ENCODE results near the gene ADARB2. TPM values are rescaled to one million over a fixed set of nuclear protein-coding genes. Genes with fewer than 3 reads are reported as not detected.

The ADARB2 gene
- total RNA-seq, 2 experiments from 2014 or later: 0.28 to 0.40 TPM

DNA sequence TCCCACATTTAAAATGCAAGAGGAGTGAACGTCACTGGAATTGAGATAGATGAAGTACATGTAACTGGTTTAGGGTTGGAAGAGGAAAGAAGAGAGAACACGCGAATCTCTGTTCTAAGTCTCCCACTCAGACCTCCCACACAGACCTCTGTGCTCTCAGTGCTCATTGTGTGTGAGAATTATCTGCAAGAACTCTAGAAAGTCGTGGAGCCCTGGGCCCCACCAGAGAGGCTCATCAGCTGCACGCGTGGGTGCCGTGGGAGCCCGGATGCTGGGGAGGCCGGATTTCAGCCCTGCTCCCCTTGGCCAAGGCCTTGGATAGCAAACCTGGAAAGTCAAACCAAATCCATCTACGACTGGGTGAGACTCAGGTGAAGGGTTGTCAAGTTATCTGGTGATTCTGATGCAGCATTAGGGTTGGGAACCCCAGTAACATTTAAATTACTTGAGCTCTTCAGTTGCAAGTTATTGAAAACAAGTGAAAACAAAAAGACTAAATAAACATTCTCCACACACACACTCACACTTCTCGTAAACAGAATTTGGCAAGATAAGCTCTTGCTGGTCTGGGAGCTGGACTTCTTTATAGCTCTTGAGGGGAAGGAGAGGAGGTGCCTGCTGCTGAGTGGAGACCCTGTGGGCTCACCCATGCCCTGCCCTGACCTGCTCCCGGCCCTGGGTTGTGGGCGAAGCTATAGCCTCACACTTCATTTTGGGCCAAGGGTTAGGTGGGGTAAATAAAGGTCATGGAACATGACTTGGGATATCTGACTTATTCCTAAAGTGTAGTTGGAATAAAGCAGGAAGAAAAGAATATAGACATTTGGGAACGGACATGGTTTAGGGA is 250.3 kb downstream of the ADARB2 start:
- Mint-ChIP-seq H3K9me3 (no peaks in the 10 kb centered on the region), H3K4me3 (no peak overlapping the region), H3K36me3 (no peaks in the 10 kb centered on the region), H3K27ac (no peak overlapping the region), H3K4me1 (no peaks in the 10 kb centered on the region), H3K27me3 (peaks cover 4% of the 10 kb centered on the region)
- POLR2A ChIA-PET: no interaction called here
- ATAC-seq (ENCODE audit: low read depth) (no peak), DNase-seq (no peak)

DNA sequence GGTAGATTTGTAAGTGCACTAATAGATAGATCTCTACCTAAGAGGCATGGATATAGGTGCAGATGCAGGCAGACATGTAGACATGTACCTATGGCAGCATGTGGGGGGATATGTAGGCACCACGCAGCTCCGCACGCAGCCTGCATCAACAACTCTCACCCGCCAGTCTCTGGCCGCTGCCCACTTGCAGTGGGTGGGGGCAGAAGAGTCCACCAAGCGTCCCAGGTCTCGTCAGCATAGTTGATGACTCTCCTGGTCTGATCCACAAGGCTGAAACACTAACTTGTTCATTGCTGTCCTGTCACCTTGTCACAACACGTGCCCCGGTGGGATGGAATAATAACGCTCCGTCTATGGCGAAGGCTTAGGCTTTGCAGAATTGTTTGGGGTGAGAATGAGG is 252.0 kb downstream of the ADARB2 start:
- DNase-seq (no peak), ATAC-seq (ENCODE audit: low read depth) (no peak)
- no peak overlapping the region for H3K27ac Mint-ChIP-seq
- POLR2A ChIA-PET: no interaction called here
- H3K27me3 Mint-ChIP-seq: peaks cover 3% of the 10 kb centered on the region
- H3K36me3 Mint-ChIP-seq: no peaks in the 10 kb centered on the region
- no peak overlapping the region for H3K4me3 Mint-ChIP-seq
- no peaks in the 10 kb centered on the region for H3K4me1 Mint-ChIP-seq
- H3K9me3 Mint-ChIP-seq: no peaks in the 10 kb centered on the region

DNA sequence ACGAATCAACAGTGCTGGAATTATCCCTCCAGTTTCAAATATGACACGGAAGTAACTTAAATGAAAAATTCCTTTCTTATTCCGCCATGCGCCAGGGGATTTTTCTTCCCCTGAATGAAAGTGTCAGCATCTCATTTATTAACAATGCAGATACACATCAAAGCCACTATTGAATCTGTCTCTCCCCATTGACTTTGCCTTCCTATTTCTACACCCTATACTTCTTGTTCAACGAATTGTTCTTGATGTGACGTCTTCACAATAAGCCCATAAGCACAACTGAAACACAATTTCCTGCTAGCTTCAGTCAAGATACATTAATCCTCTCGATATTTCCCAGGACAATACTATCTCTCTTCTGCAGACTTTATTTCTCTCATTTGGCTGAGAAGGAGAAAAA is 253.5 kb downstream of the ADARB2 start:
- Mint-ChIP-seq H3K27me3 (peaks cover 3% of the 10 kb centered on the region), H3K36me3 (no peaks in the 10 kb centered on the region), H3K4me1 (no peaks in the 10 kb centered on the region), H3K4me3 (no peak overlapping the region), H3K27ac (no peak overlapping the region), H3K9me3 (no peaks in the 10 kb centered on the region)
- DNase-seq: no peak
- ATAC-seq (ENCODE audit: low read depth): no peak
- POLR2A ChIA-PET: no interaction called here

DNA sequence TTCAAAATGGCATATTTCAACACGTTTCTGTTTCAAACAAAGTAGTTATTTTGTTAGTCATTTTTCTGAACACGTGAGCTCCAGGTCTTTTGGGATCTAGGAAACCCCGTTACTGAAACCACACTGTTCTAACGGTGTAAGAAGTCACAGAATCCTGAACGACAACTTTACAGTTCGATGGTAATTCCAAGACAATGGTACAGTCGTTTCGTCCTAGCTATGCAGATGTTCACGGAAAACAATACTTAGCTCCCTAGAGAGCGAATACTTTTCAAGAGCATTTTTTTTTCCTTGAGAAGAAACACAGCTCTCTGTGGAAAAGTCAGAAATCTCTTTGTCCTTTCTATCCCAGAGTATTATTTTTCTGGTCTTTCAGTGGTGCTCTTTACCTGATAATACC is 254.1 kb downstream of the ADARB2 start:
- no peak for ATAC-seq (ENCODE audit: low read depth)
- H3K4me1 Mint-ChIP-seq: no peaks in the 10 kb centered on the region
- no peak for DNase-seq
- no peak overlapping the region for H3K27ac Mint-ChIP-seq
- H3K36me3 Mint-ChIP-seq: no peaks in the 10 kb centered on the region
- no peaks in the 10 kb centered on the region for H3K9me3 Mint-ChIP-seq
- H3K27me3 Mint-ChIP-seq: peaks cover 3% of the 10 kb centered on the region
- POLR2A ChIA-PET: no interaction called here
- no peak overlapping the region for H3K4me3 Mint-ChIP-seq

DNA sequence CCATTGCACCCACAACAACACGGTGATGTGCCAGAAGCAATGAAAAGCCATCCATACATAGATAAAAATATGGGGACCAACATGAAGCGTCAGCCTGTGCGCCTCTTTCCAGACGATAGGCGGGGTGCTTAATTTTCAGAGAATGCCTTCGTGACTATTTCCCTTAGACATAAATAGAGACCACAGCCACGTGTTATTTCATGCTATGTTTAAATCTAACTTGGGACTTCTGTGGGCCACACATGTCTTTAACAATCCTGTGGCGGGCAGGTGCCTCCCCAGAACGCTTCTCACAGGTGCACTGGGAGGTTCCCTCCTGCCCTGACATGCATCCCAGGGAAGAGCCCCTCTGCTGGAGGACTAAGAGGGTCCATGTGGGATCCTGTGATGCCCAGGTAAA is 259.7 kb downstream of the ADARB2 start:
- no peak for ATAC-seq (ENCODE audit: low read depth)

DNA sequence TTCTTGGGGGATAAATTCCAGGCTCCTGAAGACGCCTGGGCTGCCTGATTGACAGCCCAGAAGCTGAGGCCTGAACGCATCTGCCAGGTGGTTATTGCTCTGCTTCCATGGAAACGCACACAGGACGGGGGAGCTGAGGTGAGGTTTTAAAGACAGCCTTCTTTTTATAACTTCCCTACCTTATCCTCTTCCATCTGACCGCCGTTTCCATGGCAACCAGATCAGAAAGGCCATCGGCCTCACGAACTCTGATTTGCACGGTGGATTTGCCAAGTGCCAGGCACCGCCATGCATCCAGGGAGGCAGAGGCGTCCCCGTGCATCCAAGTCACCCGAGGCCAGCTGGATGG is 260.9 kb downstream of the ADARB2 start:
- peaks cover 4% of the 10 kb centered on the region for H3K27me3 Mint-ChIP-seq
- no peak overlapping the region for H3K4me3 Mint-ChIP-seq
- DNase-seq: no peak
- POLR2A ChIA-PET: no interaction called here
- no peaks in the 10 kb centered on the region for H3K9me3 Mint-ChIP-seq
- no peaks in the 10 kb centered on the region for H3K4me1 Mint-ChIP-seq
- H3K36me3 Mint-ChIP-seq: no peaks in the 10 kb centered on the region
- ATAC-seq (ENCODE audit: low read depth): no peak
- no peak overlapping the region for H3K27ac Mint-ChIP-seq

More for the DNA sequence above, 259.7 kb downstream of the ADARB2 start:
- POLR2A ChIA-PET: no interaction called here
- Mint-ChIP-seq H3K27ac (no peak overlapping the region), H3K4me1 (no peaks in the 10 kb centered on the region), H3K36me3 (no peaks in the 10 kb centered on the region), H3K27me3 (peaks cover 6% of the 10 kb centered on the region), H3K4me3 (no peak overlapping the region), H3K9me3 (no peaks in the 10 kb centered on the region)
- no peak for DNase-seq

DNA sequence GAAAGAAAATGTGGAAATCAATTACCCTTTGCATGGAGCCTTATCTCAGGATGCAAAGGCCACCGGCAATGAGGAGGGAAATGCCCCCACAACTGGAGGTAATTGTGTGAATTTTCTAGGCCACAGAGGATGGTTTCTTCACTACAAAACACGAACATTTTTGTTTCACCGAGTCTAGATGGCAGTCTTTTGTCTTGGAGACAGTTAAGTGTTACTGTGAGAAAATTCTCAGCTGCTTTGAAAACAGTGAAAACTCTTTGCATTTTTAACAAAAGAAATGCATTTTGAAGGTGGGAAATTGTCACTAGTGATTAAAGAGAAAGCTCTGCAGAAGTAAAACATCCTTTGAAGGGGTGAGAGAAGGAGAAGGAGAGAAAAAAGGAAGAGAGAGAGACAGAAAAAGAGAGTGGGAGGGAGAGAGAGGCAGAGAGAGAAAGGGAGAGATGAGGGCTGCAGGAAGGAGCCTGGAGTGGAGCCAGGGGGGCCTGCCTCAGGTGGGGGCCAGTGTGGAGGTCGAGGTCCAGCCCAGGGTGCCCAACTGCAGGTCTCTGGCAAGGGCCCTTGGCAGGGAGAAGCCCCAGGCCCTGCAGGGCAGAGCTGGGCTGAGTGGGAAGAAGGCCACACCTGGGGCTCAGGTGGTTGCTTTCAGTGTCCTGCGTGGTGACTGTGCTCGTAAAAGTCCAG is 261.4 kb downstream of the ADARB2 start:
- Mint-ChIP-seq H3K4me3 (no peak overlapping the region), H3K36me3 (no peaks in the 10 kb centered on the region), H3K4me1 (no peaks in the 10 kb centered on the region), H3K27ac (no peak overlapping the region), H3K9me3 (no peaks in the 10 kb centered on the region), H3K27me3 (peaks cover 4% of the 10 kb centered on the region)
- no peak for DNase-seq
- no peak for ATAC-seq (ENCODE audit: low read depth)
- POLR2A ChIA-PET: no interaction called here

DNA sequence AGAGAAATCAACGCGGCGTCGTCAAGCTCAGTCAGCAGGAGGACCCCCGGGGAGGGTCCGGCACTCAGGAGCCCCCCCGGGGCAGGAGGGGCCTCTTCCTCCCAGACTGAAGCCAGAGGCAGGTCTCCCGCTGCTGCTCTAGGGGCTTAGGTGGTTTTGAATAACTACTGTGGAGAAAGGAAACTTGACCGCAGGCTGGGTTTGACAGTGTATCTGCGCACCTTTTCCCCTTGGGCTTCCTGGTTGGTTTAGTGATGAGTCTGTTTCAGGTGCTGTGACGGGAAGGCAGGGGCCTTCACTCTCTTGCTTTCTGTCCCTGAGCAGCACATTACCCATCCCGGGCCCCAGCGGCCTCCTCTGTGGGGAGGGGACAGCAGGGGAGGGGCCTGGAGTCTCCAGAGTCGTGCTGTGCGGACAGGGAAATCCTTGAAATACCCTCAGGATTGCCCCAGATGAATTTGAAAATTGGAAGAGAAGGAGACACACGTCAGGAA is 262.2 kb downstream of the ADARB2 start:
- no peak for DNase-seq
- H3K36me3 Mint-ChIP-seq: no peaks in the 10 kb centered on the region
- peaks cover 2% of the 10 kb centered on the region for H3K27me3 Mint-ChIP-seq
- no peaks in the 10 kb centered on the region for H3K9me3 Mint-ChIP-seq
- POLR2A ChIA-PET: no interaction called here
- ATAC-seq (ENCODE audit: low read depth): no peak
- H3K4me1 Mint-ChIP-seq: no peaks in the 10 kb centered on the region
- no peak overlapping the region for H3K4me3 Mint-ChIP-seq
- no peak overlapping the region for H3K27ac Mint-ChIP-seq

DNA sequence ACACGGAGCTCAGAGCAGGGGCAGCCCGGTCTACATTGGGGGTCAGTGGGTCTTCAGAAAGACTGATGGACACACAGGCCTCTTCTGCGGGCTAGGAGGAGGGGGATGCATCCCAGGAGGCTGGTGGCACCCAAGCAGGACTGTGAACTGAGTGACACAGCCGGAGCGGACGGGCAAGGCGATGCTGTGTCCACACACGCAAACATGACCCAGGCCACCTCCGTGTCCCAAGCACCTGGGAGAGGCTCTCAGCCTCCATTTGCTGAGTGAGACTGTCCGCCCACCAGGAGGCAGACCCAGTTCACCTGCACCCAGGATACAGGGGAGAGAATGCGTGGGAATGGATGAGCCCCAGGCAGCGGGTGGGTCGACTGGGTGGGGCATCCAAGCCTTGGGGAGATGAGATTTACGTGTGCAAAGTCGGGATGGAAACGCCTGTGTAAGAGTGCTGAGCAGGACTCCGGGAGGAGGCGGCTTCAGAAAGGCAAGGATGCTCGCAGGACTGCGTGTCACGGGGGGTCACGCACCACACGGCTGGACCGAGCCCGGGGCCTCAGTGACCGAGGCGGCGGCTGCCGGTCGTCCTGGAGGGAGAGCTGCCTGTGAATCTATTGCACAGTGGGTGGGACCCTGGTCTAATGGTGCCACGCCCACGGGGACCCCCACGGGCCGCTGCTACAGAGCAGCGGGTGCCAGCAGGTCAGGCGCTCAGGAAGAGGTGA is 262.8 kb downstream of the ADARB2 start:
- POLR2A ChIA-PET: no interaction called here
- ATAC-seq (ENCODE audit: low read depth) (no peak), DNase-seq (no peak)
- Mint-ChIP-seq H3K36me3 (no peaks in the 10 kb centered on the region), H3K27ac (no peak overlapping the region), H3K27me3 (peaks cover 2% of the 10 kb centered on the region), H3K9me3 (no peaks in the 10 kb centered on the region), H3K4me3 (no peak overlapping the region), H3K4me1 (no peaks in the 10 kb centered on the region)

DNA sequence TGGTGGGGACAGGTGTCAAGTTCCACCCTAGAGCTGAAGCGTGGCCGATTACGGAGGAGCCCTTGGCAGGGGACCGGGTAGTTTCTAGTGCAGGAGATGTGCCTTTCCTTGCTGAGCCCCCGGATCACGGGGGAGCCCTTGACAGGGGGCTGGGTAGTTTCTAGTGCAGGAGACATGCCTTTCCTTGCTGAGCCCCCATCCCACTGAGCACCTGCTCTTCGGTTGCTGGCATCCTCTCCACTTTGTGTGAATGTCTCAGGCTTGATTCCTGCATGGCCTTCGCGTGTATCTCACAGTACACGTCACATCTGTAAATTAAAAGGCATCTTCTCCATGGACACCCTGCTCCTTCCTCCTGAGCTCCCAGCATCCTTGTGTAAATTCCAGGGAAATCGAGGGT is 263.5 kb downstream of the ADARB2 start:
- no peak overlapping the region for H3K4me3 Mint-ChIP-seq
- ATAC-seq (ENCODE audit: low read depth) (no peak), DNase-seq (no peak)
- H3K27me3 Mint-ChIP-seq: peaks cover 2% of the 10 kb centered on the region
- H3K27ac Mint-ChIP-seq: no peak overlapping the region
- no peaks in the 10 kb centered on the region for H3K4me1 Mint-ChIP-seq
- H3K36me3 Mint-ChIP-seq: no peaks in the 10 kb centered on the region
- H3K9me3 Mint-ChIP-seq: no peaks in the 10 kb centered on the region
- POLR2A ChIA-PET: no interaction called here

DNA sequence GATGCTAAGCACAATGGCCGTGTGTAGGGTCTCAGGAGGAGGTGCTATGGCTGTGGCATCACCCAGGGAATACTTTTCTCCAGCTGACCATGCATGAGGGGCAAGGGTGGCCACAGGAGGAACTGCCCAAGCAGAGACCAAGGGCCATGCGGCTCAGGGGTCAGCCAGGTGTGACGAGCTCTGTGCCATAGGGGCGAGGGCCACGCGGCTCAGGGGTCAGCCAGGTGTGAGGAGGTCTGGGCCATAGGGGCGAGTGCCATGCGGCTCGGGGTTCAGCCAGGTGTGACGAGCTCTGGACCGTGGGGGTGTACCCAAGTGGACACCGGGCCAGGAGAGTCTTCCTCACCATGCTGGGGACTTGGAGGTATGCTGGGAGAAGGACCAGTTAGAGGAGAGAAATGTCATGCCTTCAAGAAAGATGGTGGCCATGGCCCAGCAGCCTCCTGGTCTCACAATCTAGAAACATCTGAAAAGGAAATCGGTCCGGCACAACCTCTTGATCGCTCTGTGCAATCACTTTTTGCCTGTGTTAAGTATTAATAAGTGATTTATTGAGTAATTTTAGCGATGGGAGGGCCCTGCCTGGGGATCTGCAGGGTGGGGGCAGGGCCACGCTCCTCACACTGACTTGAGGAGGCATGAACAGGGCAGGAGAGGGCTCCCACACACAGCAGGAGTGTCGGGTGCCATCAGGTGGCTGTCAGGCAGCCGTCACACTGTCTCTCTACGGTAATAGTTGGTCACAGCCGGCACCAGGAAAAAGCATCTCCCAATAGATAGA is 265.0 kb downstream of the ADARB2 start:
- peaks cover 2% of the 10 kb centered on the region for H3K27me3 Mint-ChIP-seq
- no peak for DNase-seq
- no peaks in the 10 kb centered on the region for H3K4me1 Mint-ChIP-seq
- no peaks in the 10 kb centered on the region for H3K36me3 Mint-ChIP-seq
- POLR2A ChIA-PET: no interaction called here
- H3K9me3 Mint-ChIP-seq: no peaks in the 10 kb centered on the region
- ATAC-seq (ENCODE audit: low read depth): no peak
- H3K4me3 Mint-ChIP-seq: no peak overlapping the region
- H3K27ac Mint-ChIP-seq: no peak overlapping the region

DNA sequence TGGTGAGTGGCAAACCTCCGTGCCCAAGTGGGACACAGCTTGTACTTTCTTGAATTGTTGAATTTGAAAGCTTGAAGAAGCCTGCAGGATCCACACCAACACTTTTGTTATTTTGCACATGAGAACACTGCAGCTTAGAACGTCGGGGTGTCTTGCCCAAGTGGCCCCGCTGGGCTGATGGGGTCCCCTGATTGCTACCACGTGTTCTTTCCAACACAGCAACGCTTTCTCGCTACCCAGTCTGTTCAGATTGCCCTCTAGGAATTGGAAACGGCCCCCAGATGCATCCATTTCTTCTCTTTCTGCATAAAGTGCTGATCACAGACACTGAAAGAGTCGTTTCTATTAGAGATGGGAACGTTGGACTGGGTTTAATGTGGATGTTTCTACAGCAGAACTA is 268.5 kb downstream of the ADARB2 start:
- DNase-seq (no peak), ATAC-seq (ENCODE audit: low read depth) (no peak)
- Mint-ChIP-seq H3K27me3 (no peaks in the 10 kb centered on the region), H3K27ac (no peak overlapping the region), H3K4me3 (no peak overlapping the region), H3K4me1 (no peaks in the 10 kb centered on the region), H3K9me3 (no peaks in the 10 kb centered on the region), H3K36me3 (no peaks in the 10 kb centered on the region)
- POLR2A ChIA-PET: no interaction called here

DNA sequence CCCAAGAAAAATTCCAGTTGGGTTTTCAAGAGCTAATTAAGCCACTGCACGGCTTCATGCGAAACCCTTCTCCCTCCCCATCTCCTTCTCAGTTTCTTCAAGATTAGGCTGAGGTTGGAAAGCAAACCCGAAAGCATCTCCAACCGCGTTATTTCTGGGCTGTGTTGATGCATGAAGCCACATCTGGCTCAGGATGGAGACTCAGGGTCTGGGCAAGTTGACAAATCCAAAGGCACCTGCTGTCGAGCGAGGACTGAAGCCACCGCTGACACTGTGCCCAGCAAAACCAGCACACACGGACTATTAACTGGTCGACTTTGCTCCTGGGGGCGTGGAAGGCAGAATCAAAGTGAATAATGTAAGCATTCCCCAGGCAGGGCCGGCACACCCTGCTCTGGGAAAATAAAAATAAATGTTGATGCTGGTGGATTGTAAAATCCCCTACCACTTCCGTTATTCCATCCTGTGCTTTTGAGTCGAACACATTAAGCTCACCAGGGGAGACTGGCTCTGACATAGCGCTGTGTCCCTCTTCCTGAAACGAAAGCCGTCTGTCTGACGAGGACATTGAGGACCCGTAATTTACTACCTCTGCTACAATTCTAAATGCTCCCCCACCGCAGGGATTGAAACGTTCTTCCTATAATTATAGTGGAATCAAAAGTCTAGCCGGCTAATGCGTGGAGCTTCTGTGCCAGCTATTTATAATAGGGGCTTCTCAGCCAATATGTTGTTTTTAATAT is 269.8 kb downstream of the ADARB2 start:
- Mint-ChIP-seq H3K27me3 (no peaks in the 10 kb centered on the region), H3K36me3 (no peaks in the 10 kb centered on the region), H3K9me3 (no peaks in the 10 kb centered on the region), H3K27ac (no peak overlapping the region), H3K4me3 (no peak overlapping the region), H3K4me1 (no peaks in the 10 kb centered on the region)
- no peak for ATAC-seq (ENCODE audit: low read depth)
- no peak for DNase-seq
- POLR2A ChIA-PET: no interaction called here

All from activated naive CD8-positive, alpha-beta T cell treated with anti-CD3 and anti-CD28 coated beads, Interleukin-2, amount 10 ng/mL, durations not matched to agents 7 days and 5 days (primary cell).